Tibial nerve (tissue), 4 donors: ENCODE results near the gene NINJ2.

Experiments used
- EP300 ChIP-seq, 2 donors: sonication (generic); formaldehyde crosslinking; IDR thresholded peaks; one replicate each; pipeline ENCODE4 v1.6.1; 2017; ENCODE audit warnings: antibody characterized with exemption in 2 of 2, mild to moderate bottlenecking in 1 of 2
- POLR2A ChIP-seq, 2 donors: fragments of 450-650 bp; IDR thresholded peaks; one replicate each; pipeline ENCODE4 v1.6.1; 2017; ENCODE audit warnings: antibody characterized with exemption in 2 of 2, mild to moderate bottlenecking in 2 of 2, moderate library complexity in 2 of 2
- TF ChIP-seq, protein P1 (sequence below), 5 experiments: fragments of 200-600 bp in 3 of 5; fragments of 450-650 bp in 2 of 5; sonication (generic) in 3 of 5; IDR thresholded peaks; one replicate each; pipeline ENCODE4 v1.5.1; 2016 to 2019; ENCODE audit warnings: antibody characterized with exemption in 5 of 5, mild to moderate bottlenecking in 3 of 5, moderate library complexity in 2 of 5

DNA sequence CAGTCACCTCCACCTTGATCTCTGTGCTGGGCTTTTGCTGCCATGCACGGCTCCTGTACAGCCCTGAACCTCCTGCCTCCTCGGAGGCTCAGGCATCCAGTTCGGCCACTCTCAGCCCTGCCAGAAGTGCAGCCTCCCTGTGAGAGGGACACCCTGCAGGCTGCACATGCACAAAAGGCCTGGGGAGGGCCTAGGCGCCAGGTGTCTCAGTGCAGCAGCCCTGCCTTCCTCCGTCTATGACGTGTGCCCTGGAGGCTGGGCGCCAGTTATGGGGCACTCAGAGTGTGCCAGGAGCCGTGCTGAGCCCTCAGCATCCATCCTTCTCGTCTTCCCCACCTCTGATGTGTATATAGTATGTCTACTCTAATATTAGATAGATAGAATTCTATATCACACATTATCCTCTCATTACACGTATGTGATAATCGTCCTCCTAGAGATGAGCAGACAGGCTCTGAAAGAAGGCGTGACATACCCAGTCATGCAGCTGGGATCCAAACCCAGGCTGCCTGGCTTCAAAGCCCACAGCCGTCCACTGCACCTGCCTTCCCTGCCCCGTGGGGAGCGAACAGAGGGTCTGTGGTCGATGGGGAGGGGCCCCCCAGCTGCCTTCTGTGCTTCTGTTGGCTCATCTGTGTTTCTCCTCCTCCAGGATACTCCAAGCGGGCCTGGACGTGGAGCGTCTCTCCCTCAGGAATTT is 102.4 kb downstream of the NINJ2 start:
- TF ChIP-seq, protein P1, sequence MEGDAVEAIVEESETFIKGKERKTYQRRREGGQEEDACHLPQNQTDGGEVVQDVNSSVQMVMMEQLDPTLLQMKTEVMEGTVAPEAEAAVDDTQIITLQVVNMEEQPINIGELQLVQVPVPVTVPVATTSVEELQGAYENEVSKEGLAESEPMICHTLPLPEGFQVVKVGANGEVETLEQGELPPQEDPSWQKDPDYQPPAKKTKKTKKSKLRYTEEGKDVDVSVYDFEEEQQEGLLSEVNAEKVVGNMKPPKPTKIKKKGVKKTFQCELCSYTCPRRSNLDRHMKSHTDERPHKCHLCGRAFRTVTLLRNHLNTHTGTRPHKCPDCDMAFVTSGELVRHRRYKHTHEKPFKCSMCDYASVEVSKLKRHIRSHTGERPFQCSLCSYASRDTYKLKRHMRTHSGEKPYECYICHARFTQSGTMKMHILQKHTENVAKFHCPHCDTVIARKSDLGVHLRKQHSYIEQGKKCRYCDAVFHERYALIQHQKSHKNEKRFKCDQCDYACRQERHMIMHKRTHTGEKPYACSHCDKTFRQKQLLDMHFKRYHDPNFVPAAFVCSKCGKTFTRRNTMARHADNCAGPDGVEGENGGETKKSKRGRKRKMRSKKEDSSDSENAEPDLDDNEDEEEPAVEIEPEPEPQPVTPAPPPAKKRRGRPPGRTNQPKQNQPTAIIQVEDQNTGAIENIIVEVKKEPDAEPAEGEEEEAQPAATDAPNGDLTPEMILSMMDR (IDR thresholded peaks at IDR 0.05), result no peak
- TF ChIP-seq POLR2A (IDR thresholded peaks at IDR 0.05) (no peak), EP300 (IDR thresholded peaks at IDR 0.05) (no peak)
